LNCAP (cell line): ENCODE results near the gene TICAM2.

ENCODE experiments used
- CTCF ChIP-seq: fragments of 450-650 bp; IDR thresholded peaks from 2 replicates; pipeline ENCODE4 v1.5.1; 2017; ENCODE audit warnings: mild to moderate bottlenecking

TICAM2 gene

GRCh38 chr5:115542651-115543364 lies 59.5 kb downstream of the TICAM2 start:
- TF ChIP-seq CTCF: no peak

- TF ChIP-seq CTCF: no peak
Measured at GRCh38 chr5:115542086-115542485, 60.2 kb downstream of the TICAM2 start.

GRCh38 chr5:115541611-115542010 lies 60.7 kb downstream of the TICAM2 start:
- no peak for TF ChIP-seq CTCF

GRCh38 chr5:115535479-115536035 lies 66.7 kb downstream of the TICAM2 start:
- TF ChIP-seq CTCF: no peak

GRCh38 chr5:115532517-115532916 lies 69.8 kb downstream of the TICAM2 start:
- TF ChIP-seq CTCF: no peak

- TF ChIP-seq CTCF: no peak
Measured at GRCh38 chr5:115531787-115532367, 70.4 kb downstream of the TICAM2 start.

GRCh38 chr5:115531380-115531779 lies 70.9 kb downstream of the TICAM2 start:
- no peak for TF ChIP-seq CTCF
